CD4-positive, alpha-beta T cell treated with Interleukin-4 for 4 hours (primary cell): ENCODE measurements around the gene HIP1R.
"Not testable (repeated sequence)": the region's sequence is repeated elsewhere in the genome, so short reads cannot be mapped to it uniquely, and the experiment has no call there.

ENCODE experiments used
- DNase-seq: peaks from one replicate; pipeline ENCODE4 v3.0.0-alpha.2; 2020

Gene HIP1R

GRCh38 chr12:122896662-122897061, 61.4 kb downstream of the HIP1R start:
- DNase-seq: no peak

DNA sequence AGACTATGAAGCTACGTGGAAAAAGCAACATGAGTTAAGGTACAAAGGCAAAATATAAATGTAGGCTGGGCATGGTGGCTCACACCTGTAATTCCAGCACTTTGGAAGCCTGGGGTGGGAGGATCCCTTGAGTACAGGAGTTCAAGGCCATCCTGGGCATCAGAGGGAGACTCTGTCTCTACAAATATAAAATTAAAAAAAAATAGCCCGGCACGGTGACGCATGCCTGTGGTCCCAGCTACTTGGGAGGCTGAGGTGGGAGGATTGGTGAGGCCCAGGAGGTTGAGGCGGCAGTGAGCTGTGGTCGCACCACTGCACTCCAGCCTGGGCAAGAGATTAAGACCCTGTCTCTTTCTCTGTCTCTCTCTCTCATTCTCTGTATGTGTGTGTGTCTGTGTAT, 64.6 kb downstream of the HIP1R start:
- DNase-seq: no peak

DNA sequence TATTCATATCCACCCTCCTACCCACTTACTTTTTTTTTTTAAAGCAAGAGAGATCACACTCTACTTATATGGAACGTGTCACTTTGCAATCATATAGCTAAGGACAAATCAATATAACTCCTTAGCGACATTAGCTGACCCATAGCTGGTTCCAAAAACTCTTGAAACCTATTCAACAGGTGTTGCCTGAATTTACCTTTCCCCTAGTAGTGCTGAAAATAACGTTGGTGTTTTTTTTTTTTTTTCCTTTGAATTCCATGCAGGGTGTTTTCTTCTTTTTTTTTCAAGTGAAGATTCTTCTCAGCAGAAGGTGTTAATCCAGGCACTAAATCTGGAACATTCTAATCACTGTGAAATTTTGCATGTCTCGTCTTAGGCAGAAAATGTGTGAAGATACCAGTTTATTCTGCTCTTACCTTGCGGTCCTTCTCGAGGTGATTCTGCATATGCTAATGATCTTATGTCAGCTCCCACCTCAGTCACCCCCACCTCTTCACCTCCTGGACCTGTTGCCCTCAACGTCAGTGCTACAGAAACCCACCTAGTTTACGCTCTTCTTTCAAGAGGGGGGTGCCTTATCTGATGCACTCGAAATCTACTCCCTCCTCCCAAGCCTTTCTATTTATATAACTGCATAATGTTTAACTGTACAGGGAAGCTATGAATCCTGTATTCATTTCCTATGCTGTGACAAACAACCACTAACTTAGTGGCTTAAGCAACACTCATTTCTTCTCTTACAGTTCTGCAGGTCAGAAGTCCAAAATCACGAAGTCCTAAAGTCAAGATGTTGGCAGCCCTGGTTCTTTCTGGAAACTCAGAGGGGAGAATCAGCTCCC, 67.8 kb downstream of the HIP1R start:
- no peak for DNase-seq

DNA sequence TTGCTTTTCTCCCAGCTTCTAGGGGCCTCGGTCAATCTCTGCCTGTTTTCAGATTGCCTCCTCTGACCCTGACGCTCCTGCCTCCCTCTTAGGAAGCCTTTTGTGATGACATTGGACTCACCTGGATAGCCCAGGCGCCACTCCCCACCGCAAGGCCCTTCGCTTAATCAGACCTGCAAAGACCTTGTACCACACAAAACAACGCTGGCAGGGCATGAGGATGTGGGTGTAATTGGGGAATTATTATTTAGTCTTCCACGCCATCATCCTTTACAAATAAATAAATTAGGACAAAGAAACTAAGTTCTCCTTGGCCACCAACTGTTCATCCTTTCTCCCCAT, 68.4 kb downstream of the HIP1R start:
- DNase-seq: no peak

DNA sequence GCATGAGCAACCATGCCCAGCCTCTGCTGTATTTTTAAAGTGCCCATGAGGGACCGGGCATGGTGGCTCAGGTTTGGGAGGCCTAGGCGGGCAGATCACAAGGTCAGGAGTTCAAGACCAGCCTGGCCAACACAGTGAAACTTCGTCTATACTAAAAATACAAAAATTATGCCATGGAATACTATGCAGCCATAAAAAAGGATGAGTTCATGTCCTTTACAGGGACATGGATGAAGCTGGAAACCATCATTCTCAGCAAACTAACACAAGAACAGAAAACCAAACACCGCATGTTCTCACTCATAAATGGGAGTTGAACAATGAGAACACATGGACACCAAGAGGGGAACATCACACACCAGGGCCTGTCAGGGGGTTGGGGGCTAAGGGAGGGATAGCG, 70.0 kb downstream of the HIP1R start:
- not testable (repeated sequence) for DNase-seq

DNA sequence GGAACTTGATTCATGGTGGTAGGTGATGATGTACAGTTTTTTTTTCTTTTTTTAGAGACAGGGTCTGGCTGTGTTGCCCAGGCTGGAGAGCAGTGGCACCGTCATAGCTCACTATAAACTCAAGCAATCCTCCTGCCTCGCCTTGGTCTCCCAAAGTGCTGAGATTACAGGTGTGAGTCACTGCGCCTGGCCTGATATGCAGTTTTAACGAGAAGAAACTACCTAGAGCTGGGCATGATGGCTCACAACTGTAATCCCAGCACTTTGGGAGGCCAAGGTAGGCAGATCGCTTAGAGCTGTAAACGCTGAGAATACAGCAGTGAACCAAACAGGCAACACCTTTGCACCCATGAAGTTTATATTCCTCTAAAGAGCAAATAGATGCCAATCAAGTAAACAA, 73.7 kb downstream of the HIP1R start:
- no peak for DNase-seq

- no peak for DNase-seq
Observed at GRCh38 chr12:122909442-122910288, 74.4 kb downstream of the HIP1R start.
